Measurements from ENCODE around the gene GIMAP6.
"Not testable (repeated sequence)": the region's sequence is repeated elsewhere in the genome, so short reads cannot be mapped to it uniquely, and the experiment has no call there.

The GIMAP6 gene

DNA sequence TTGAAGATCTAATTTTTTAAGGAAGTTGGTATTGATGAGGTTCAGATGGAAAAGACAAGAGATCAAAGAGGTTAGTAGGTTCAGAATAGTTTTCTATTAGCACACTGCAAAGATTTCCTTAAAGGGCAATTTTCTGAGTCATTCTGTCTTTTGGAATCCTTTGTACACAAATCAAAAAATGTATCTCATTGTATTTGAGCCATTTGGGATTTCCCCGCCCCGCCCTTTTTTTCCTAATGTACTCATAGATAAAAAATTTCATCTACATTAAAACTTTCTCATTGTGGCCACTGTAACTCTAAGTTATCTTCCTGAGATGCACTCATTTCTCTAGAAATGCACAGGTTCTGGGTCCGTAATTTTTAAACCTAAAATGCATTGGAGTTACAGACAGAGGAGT is 12.1 kb downstream of the GIMAP6 start:
- no peak overlapping the region for H3K27ac ChIP-seq (ENCODE audit: low read depth, low read length)
- no peaks in the 10 kb centered on the region for H3K36me3 ChIP-seq (ENCODE audit: control insufficient read depth in 1 of 2, insufficient read depth in 2 of 2, low read length in 2 of 2)

GRCh38 chr7:150615221-150615755 is 16.9 kb downstream of the GIMAP6 start:
- not testable (repeated sequence) for H3K9ac ChIP-seq (ENCODE audit: low read depth in 1 of 2, low read length in 2 of 2); H3K4me1 ChIP-seq (ENCODE audit: control insufficient read depth in 1 of 2, insufficient read depth in 2 of 2, low read length in 2 of 2); H3K4me3 ChIP-seq (ENCODE audit: low read depth in 1 of 2, low read length in 2 of 2); H3K27me3 ChIP-seq (ENCODE audit: control insufficient read depth in 1 of 2, insufficient read depth in 2 of 2, low read length in 2 of 2); H3K9me3 ChIP-seq (ENCODE audit: control insufficient read depth in 1 of 2, low read length in 2 of 2); H3K27ac ChIP-seq (ENCODE audit: low read depth, low read length); H3K36me3 ChIP-seq (ENCODE audit: control insufficient read depth in 1 of 2, insufficient read depth in 2 of 2, low read length in 2 of 2)

More for the DNA sequence above, 12.1 kb downstream of the GIMAP6 start:
- no peaks in the 10 kb centered on the region for H3K4me1 ChIP-seq (ENCODE audit: control insufficient read depth in 1 of 2, insufficient read depth in 2 of 2, low read length in 2 of 2)
- no peak overlapping the region for H3K4me3 ChIP-seq (ENCODE audit: low read depth in 1 of 2, low read length in 2 of 2)
- H3K9ac ChIP-seq (ENCODE audit: low read depth in 1 of 2, low read length in 2 of 2) = no peak overlapping the region
- H3K27me3 ChIP-seq (ENCODE audit: control insufficient read depth in 1 of 2, insufficient read depth in 2 of 2, low read length in 2 of 2) = no peaks in the 10 kb centered on the region
- no peaks in the 10 kb centered on the region for H3K9me3 ChIP-seq (ENCODE audit: control insufficient read depth in 1 of 2, low read length in 2 of 2)

DNA sequence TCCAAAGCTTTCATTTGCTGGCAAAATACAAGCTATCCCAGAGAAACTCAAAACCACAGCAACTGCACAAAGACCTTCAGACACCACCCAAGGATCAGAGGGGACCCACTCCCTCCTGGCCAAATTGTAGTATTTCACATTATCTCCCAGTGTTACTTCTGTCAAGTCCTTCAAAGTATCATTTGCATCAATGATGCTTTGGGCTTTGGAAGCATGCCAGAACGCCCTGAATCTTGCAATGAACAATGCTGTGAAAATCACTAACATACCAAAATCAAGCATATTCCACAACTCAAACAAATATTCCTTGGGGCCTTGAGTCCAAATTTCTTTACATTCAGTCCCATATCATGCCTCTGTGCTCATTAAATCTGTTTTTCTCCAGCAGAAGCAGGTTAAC is 17.8 kb downstream of the GIMAP6 start:
- not testable (repeated sequence) for H3K36me3 ChIP-seq (ENCODE audit: control insufficient read depth in 1 of 2, insufficient read depth in 2 of 2, low read length in 2 of 2); H3K9me3 ChIP-seq (ENCODE audit: control insufficient read depth in 1 of 2, low read length in 2 of 2); H3K4me1 ChIP-seq (ENCODE audit: control insufficient read depth in 1 of 2, insufficient read depth in 2 of 2, low read length in 2 of 2); H3K4me3 ChIP-seq (ENCODE audit: low read depth in 1 of 2, low read length in 2 of 2); H3K27me3 ChIP-seq (ENCODE audit: control insufficient read depth in 1 of 2, insufficient read depth in 2 of 2, low read length in 2 of 2); H3K9ac ChIP-seq (ENCODE audit: low read depth in 1 of 2, low read length in 2 of 2); H3K27ac ChIP-seq (ENCODE audit: low read depth, low read length)

- Histone ChIP-seq H3K4me1 (ENCODE audit: control insufficient read depth in 1 of 2, insufficient read depth in 2 of 2, low read length in 2 of 2) (no peaks in the 10 kb centered on the region), H3K27me3 (ENCODE audit: control insufficient read depth in 1 of 2, insufficient read depth in 2 of 2, low read length in 2 of 2) (no peaks in the 10 kb centered on the region), H3K4me3 (ENCODE audit: low read depth in 1 of 2, low read length in 2 of 2) (no peak overlapping the region), H3K9me3 (ENCODE audit: control insufficient read depth in 1 of 2, low read length in 2 of 2) (no peaks in the 10 kb centered on the region), H3K27ac (ENCODE audit: low read depth, low read length) (no peak overlapping the region), H3K9ac (ENCODE audit: low read depth in 1 of 2, low read length in 2 of 2) (no peak overlapping the region), H3K36me3 (ENCODE audit: control insufficient read depth in 1 of 2, insufficient read depth in 2 of 2, low read length in 2 of 2) (no peaks in the 10 kb centered on the region)
Measured at GRCh38 chr7:150613880-150614279, 18.3 kb downstream of the GIMAP6 start.

- no peaks in the 10 kb centered on the region for H3K9me3 ChIP-seq (ENCODE audit: control insufficient read depth in 1 of 2, low read length in 2 of 2)
- no peak overlapping the region for H3K27ac ChIP-seq (ENCODE audit: low read depth, low read length)
- H3K9ac ChIP-seq (ENCODE audit: low read depth in 1 of 2, low read length in 2 of 2) = no peak overlapping the region
- H3K4me3 ChIP-seq (ENCODE audit: low read depth in 1 of 2, low read length in 2 of 2) = no peak overlapping the region
- no peaks in the 10 kb centered on the region for H3K4me1 ChIP-seq (ENCODE audit: control insufficient read depth in 1 of 2, insufficient read depth in 2 of 2, low read length in 2 of 2)
- no peaks in the 10 kb centered on the region for H3K27me3 ChIP-seq (ENCODE audit: control insufficient read depth in 1 of 2, insufficient read depth in 2 of 2, low read length in 2 of 2)
- no peaks in the 10 kb centered on the region for H3K36me3 ChIP-seq (ENCODE audit: control insufficient read depth in 1 of 2, insufficient read depth in 2 of 2, low read length in 2 of 2)
Measured at GRCh38 chr7:150612925-150613324, 19.3 kb downstream of the GIMAP6 start.

GRCh38 chr7:150610233-150610632 is 22.0 kb downstream of the GIMAP6 start:
- Histone ChIP-seq H3K9me3 (ENCODE audit: control insufficient read depth in 1 of 2, low read length in 2 of 2) (no peaks in the 10 kb centered on the region), H3K4me1 (ENCODE audit: control insufficient read depth in 1 of 2, insufficient read depth in 2 of 2, low read length in 2 of 2) (no peaks in the 10 kb centered on the region), H3K9ac (ENCODE audit: low read depth in 1 of 2, low read length in 2 of 2) (no peak overlapping the region), H3K36me3 (ENCODE audit: control insufficient read depth in 1 of 2, insufficient read depth in 2 of 2, low read length in 2 of 2) (no peaks in the 10 kb centered on the region), H3K27ac (ENCODE audit: low read depth, low read length) (no peak overlapping the region), H3K27me3 (ENCODE audit: control insufficient read depth in 1 of 2, insufficient read depth in 2 of 2, low read length in 2 of 2) (no peaks in the 10 kb centered on the region), H3K4me3 (ENCODE audit: low read depth in 1 of 2, low read length in 2 of 2) (no peak overlapping the region)

GRCh38 chr7:150603600-150603999 is 28.6 kb downstream of the GIMAP6 start:
- not testable (repeated sequence) for H3K9ac ChIP-seq (ENCODE audit: low read depth in 1 of 2, low read length in 2 of 2); H3K27ac ChIP-seq (ENCODE audit: low read depth, low read length); H3K9me3 ChIP-seq (ENCODE audit: control insufficient read depth in 1 of 2, low read length in 2 of 2); H3K36me3 ChIP-seq (ENCODE audit: control insufficient read depth in 1 of 2, insufficient read depth in 2 of 2, low read length in 2 of 2); H3K4me3 ChIP-seq (ENCODE audit: low read depth in 1 of 2, low read length in 2 of 2); H3K4me1 ChIP-seq (ENCODE audit: control insufficient read depth in 1 of 2, insufficient read depth in 2 of 2, low read length in 2 of 2); H3K27me3 ChIP-seq (ENCODE audit: control insufficient read depth in 1 of 2, insufficient read depth in 2 of 2, low read length in 2 of 2)

DNA sequence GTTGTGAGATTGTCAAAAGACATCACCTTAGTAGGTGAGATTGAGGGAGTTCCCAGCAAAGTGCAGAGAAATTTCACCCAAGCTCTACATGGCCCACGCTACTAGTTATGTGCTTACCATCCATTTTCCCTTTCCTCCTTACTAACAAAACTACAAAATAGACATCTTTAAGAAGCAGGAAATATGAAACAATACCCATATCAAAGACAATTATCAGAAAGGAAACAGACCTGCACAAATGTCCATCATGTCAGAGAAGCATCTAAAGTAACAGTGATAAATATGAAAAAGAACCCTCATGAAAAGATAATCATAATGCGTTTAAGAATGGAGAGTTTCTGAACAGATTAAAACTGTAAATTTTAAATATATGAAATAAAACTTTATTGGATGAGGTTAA is 36.8 kb downstream of the GIMAP6 start:
- H3K9ac ChIP-seq (ENCODE audit: low read depth in 1 of 2, low read length in 2 of 2) = no peak overlapping the region
- H3K27ac ChIP-seq (ENCODE audit: low read depth, low read length) = no peak overlapping the region
- H3K4me3 ChIP-seq (ENCODE audit: low read depth in 1 of 2, low read length in 2 of 2) = no peak overlapping the region
- H3K36me3 ChIP-seq (ENCODE audit: control insufficient read depth in 1 of 2, insufficient read depth in 2 of 2, low read length in 2 of 2) = no peaks in the 10 kb centered on the region
- no peaks in the 10 kb centered on the region for H3K27me3 ChIP-seq (ENCODE audit: control insufficient read depth in 1 of 2, insufficient read depth in 2 of 2, low read length in 2 of 2)
- no peaks in the 10 kb centered on the region for H3K9me3 ChIP-seq (ENCODE audit: control insufficient read depth in 1 of 2, low read length in 2 of 2)
- H3K4me1 ChIP-seq (ENCODE audit: control insufficient read depth in 1 of 2, insufficient read depth in 2 of 2, low read length in 2 of 2) = no peaks in the 10 kb centered on the region

DNA sequence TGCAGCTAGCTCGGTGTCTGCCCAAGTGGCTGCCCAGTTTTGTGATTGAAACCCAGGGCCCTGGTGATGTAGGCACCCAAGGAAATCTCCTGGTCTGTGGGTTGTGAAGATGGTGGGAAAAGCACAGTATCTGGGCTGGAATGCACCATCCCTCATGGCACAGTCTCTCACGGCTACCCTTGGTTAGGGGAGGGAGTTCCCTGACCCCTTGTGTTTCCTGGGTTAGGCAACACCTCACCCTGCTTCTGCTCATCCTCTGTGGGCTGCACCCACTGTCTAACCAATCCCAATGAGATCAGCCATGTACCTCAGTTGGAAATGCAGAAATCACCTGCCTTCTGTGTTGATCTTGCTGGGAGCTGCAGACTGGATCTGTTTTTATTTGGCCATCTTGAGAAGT is 37.4 kb downstream of the GIMAP6 start:
- Histone ChIP-seq H3K9me3 (ENCODE audit: control insufficient read depth in 1 of 2, low read length in 2 of 2) (no peaks in the 10 kb centered on the region), H3K36me3 (ENCODE audit: control insufficient read depth in 1 of 2, insufficient read depth in 2 of 2, low read length in 2 of 2) (no peaks in the 10 kb centered on the region), H3K27ac (ENCODE audit: low read depth, low read length) (no peak overlapping the region), H3K9ac (ENCODE audit: low read depth in 1 of 2, low read length in 2 of 2) (no peak overlapping the region), H3K4me1 (ENCODE audit: control insufficient read depth in 1 of 2, insufficient read depth in 2 of 2, low read length in 2 of 2) (no peaks in the 10 kb centered on the region), H3K27me3 (ENCODE audit: control insufficient read depth in 1 of 2, insufficient read depth in 2 of 2, low read length in 2 of 2) (no peaks in the 10 kb centered on the region), H3K4me3 (ENCODE audit: low read depth in 1 of 2, low read length in 2 of 2) (no peak overlapping the region)

DNA sequence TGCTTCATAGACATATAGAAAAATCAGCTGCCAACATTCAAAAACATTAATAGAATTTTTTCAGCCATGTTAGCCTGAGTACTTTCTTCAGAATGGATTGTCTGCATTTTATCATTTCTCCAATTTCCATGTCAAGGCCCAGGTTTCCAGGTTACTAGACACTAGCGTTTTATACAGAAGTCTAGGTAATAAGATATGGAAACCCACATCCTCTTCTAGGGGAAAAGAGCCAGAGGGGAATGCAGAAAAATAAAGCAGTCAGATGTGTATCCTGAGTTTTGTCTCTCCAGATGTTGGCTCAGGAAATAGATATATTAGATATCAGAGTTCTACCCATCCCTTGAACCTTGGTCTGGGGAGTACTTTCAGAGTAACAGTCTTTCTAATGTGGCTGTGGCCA is 44.6 kb downstream of the GIMAP6 start:
- H3K9ac ChIP-seq (ENCODE audit: low read depth in 1 of 2, low read length in 2 of 2) = no peak overlapping the region
- no peaks in the 10 kb centered on the region for H3K27me3 ChIP-seq (ENCODE audit: control insufficient read depth in 1 of 2, insufficient read depth in 2 of 2, low read length in 2 of 2)
- no peak overlapping the region for H3K4me3 ChIP-seq (ENCODE audit: low read depth in 1 of 2, low read length in 2 of 2)
- H3K4me1 ChIP-seq (ENCODE audit: control insufficient read depth in 1 of 2, insufficient read depth in 2 of 2, low read length in 2 of 2) = peaks cover 6 to 7% of the 10 kb centered on the region in 2 donors
- H3K27ac ChIP-seq (ENCODE audit: low read depth, low read length) = no peak overlapping the region
- no peaks in the 10 kb centered on the region for H3K9me3 ChIP-seq (ENCODE audit: control insufficient read depth in 1 of 2, low read length in 2 of 2)
- H3K36me3 ChIP-seq (ENCODE audit: control insufficient read depth in 1 of 2, insufficient read depth in 2 of 2, low read length in 2 of 2) = no peaks in the 10 kb centered on the region

GRCh38 chr7:150586785-150587152 is 45.4 kb downstream of the GIMAP6 start:
- no peaks in the 10 kb centered on the region for H3K9me3 ChIP-seq (ENCODE audit: control insufficient read depth in 1 of 2, low read length in 2 of 2)

More at GRCh38 chr7:150586785-150587152, 45.4 kb downstream of the GIMAP6 start:
- no peaks in the 10 kb centered on the region for H3K27me3 ChIP-seq (ENCODE audit: control insufficient read depth in 1 of 2, insufficient read depth in 2 of 2, low read length in 2 of 2)
- H3K9ac ChIP-seq (ENCODE audit: low read depth in 1 of 2, low read length in 2 of 2) = no peak overlapping the region
- no peak overlapping the region for H3K27ac ChIP-seq (ENCODE audit: low read depth, low read length)
- H3K4me3 ChIP-seq (ENCODE audit: low read depth in 1 of 2, low read length in 2 of 2) = peak overlapping the region in 1 of 2 donors; percentile 21
- peaks cover 6 to 7% of the 10 kb centered on the region in 2 donors for H3K4me1 ChIP-seq (ENCODE audit: control insufficient read depth in 1 of 2, insufficient read depth in 2 of 2, low read length in 2 of 2)
- no peaks in the 10 kb centered on the region for H3K36me3 ChIP-seq (ENCODE audit: control insufficient read depth in 1 of 2, insufficient read depth in 2 of 2, low read length in 2 of 2)
